Skeletal muscle tissue (tissue), 4 donors: Measurements from ENCODE around the gene LRRC14B. TPM values are rescaled to one million over a fixed set of nuclear protein-coding genes. Genes with fewer than 3 reads are reported as not detected.

Experiments
- H3K27ac ChIP-seq: one replicate; pipeline ENCODE4 v1.7.0; 2013; ENCODE audit warnings: mild to moderate bottlenecking, low read depth, low read length, inconsistent platforms
- H3K27me3 ChIP-seq, 3 donors: one replicate each; pipeline ENCODE4 v1.7.0; 2013; ENCODE audit warnings: low read length in 3 of 3; ENCODE audit not compliant: control insufficient read depth in 3 of 3, insufficient read depth in 3 of 3
- H3K36me3 ChIP-seq, 3 donors: one replicate each; pipeline ENCODE4 v1.7.0; 2013; ENCODE audit warnings: low read length in 3 of 3; ENCODE audit not compliant: control insufficient read depth in 3 of 3, insufficient read depth in 3 of 3
- H3K4me1 ChIP-seq, 3 donors: one replicate each; pipeline ENCODE4 v1.7.0; 2013; ENCODE audit warnings: low read length in 3 of 3, mild to moderate bottlenecking in 3 of 3; ENCODE audit not compliant: control insufficient read depth in 3 of 3, insufficient read depth in 3 of 3
- H3K4me3 ChIP-seq, 3 donors: one replicate each; pipeline ENCODE4 v1.7.0; 2013; ENCODE audit warnings: low read length in 3 of 3
- H3K9ac ChIP-seq, 3 donors: one replicate each; pipeline ENCODE4 v1.7.0; 2013; ENCODE audit warnings: low read length in 3 of 3, mild to moderate bottlenecking in 3 of 3, moderate library complexity in 2 of 3, low read depth in 1 of 3
- H3K9me3 ChIP-seq, 3 donors: one replicate each; pipeline ENCODE4 v1.7.0; 2013; ENCODE audit warnings: low read length in 3 of 3; ENCODE audit not compliant: control insufficient read depth in 3 of 3
- total RNA-seq: library from RNA; depleted of rRNA; stranded (reverse); fragments of >200 nt; gene quantifications from one replicate; pipeline ENCODE4 v1.2.3, GENCODE V29; 2014
- donor health status: Osteomylitis.

LRRC14B gene
- total RNA-seq, 1 donor from 2014 or later, result 19.3 TPM

DNA sequence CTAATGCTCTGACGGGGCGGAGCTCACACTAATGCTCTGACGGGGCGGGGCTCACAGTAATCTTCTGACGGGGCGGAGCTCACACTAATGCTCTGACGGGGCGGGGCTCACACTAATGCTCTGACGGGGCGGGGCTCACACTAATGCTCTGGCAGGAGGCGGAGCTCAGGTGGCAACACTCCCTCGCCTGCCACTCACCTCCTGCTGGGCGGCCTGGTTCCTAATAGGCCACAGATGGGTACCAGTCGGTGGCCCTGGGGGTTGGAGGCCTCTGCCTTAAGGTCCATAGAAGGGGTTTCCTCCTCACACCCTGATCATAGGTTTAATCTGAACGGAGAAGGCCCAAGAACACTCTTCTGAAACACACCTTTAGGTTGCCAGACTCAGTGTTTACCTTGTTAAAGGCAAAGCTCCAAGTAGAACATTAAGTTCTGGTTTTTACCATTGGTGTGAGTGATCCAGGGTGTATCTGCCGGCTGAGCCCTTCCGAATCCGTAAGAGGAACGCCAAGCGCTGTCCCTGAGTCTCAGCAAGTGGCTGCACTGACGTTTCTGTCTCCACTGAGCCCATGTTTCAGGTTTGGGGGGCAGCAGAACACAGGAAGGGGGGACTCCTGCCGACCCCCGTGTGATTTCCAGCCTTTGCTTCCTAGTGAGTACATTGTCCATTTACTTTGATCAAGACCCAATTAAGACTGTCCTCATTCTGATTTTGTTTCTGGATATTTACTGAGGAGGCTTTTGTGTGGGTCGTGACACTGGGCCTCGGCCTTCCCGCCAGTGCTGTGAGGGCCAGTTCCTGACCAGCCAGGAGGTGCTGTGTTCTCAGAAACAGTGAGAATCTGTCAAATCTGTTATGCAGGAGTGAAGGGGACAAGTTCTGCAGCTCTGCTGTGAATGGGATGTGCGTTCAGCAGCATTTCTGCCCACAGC lies 24.6 kb upstream of the LRRC14B start:
- Histone ChIP-seq H3K9me3 (no peaks in the 10 kb centered on the region), H3K36me3 (no peaks in the 10 kb centered on the region), H3K9ac (no peak overlapping the region), H3K4me1 (peaks cover 3 to 7% (median 3%) of the 10 kb centered on the region in 3 donors), H3K27ac (no peak overlapping the region), H3K27me3 (peaks cover 0 to 6% (median 3%) of the 10 kb centered on the region in 3 donors), H3K4me3 (no peak overlapping the region)

GRCh38 chr5:167511-167910 lies 23.8 kb upstream of the LRRC14B start:
- Histone ChIP-seq H3K4me3 (no peak overlapping the region), H3K4me1 (peaks cover 3 to 7% (median 3%) of the 10 kb centered on the region in 3 donors), H3K27me3 (peaks cover 0 to 6% (median 0%) of the 10 kb centered on the region in 3 donors), H3K27ac (no peak overlapping the region), H3K36me3 (no peaks in the 10 kb centered on the region), H3K9me3 (no peaks in the 10 kb centered on the region), H3K9ac (no peak overlapping the region)

- Histone ChIP-seq H3K27me3 (peaks cover 2 to 8% (median 6%) of the 10 kb centered on the region in 3 donors), H3K9ac (no peak overlapping the region), H3K36me3 (no peaks in the 10 kb centered on the region), H3K4me1 (peaks cover 3 to 7% (median 3%) of the 10 kb centered on the region in 3 donors), H3K4me3 (no peak overlapping the region), H3K9me3 (no peaks in the 10 kb centered on the region), H3K27ac (no peak overlapping the region)
These were observed 23.2 kb upstream of the LRRC14B start for GRCh38 chr5:167982-168660.

GRCh38 chr5:169071-169727 lies 22.1 kb upstream of the LRRC14B start:
- no peak overlapping the region for H3K27ac ChIP-seq
- H3K9me3 ChIP-seq, result no peaks in the 10 kb centered on the region
- H3K36me3 ChIP-seq, result no peaks in the 10 kb centered on the region
- peaks cover 3 to 7% (median 3%) of the 10 kb centered on the region in 3 donors for H3K4me1 ChIP-seq
- peaks cover 8 to 13% (median 8%) of the 10 kb centered on the region in 3 donors for H3K27me3 ChIP-seq
- no peak overlapping the region for H3K9ac ChIP-seq
- H3K4me3 ChIP-seq, result peak overlapping the region in 1 of 3 donors; percentile 35

- Histone ChIP-seq H3K9ac (no peak overlapping the region), H3K27ac (no peak overlapping the region), H3K4me3 (no peak overlapping the region)
These were observed 21.6 kb upstream of the LRRC14B start for GRCh38 chr5:169728-170094.

GRCh38 chr5:170971-171800 lies 20.1 kb upstream of the LRRC14B start:
- Histone ChIP-seq H3K4me3 (no peak overlapping the region), H3K36me3 (no peaks in the 10 kb centered on the region), H3K9ac (no peak overlapping the region), H3K4me1 (peaks cover 3 to 7% (median 3%) of the 10 kb centered on the region in 3 donors), H3K27me3 (peaks cover 8 to 13% (median 8%) of the 10 kb centered on the region in 3 donors), H3K9me3 (no peaks in the 10 kb centered on the region), H3K27ac (no peak overlapping the region)

More at GRCh38 chr5:169728-170094, 21.6 kb upstream of the LRRC14B start:
- peaks cover 8 to 13% (median 8%) of the 10 kb centered on the region in 3 donors for H3K27me3 ChIP-seq
- no peaks in the 10 kb centered on the region for H3K9me3 ChIP-seq
- no peaks in the 10 kb centered on the region for H3K36me3 ChIP-seq
- H3K4me1 ChIP-seq, result peaks cover 3 to 7% (median 3%) of the 10 kb centered on the region in 3 donors

DNA sequence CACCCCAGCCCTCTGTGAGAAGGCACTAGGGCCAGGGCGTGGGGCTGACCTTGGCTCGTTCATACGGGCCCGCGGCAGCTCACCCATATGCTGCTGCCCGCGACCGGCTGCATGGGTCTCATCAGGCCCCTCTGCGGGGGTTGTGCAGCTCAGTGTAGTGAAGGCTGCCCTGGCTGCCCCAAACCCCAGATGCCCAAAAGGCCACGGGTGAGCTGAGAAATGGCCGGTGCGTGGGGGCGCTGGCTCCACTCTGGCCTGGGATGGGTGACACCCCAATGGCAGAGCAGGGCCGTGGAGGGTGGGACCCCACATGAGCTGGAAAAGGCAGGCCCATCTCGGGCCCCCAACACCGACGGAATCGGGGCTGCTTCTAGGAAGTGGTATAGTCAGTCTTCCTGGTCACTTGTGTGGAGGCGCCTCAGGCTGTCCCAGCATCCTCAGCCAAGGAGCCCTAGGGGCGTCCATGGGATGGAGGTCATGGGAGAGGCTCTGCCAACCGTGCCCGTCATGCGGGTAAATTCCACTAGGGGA lies 19.4 kb upstream of the LRRC14B start:
- Histone ChIP-seq H3K4me1 (peaks cover 3 to 7% (median 3%) of the 10 kb centered on the region in 3 donors), H3K27ac (no peak overlapping the region), H3K9me3 (no peaks in the 10 kb centered on the region), H3K9ac (no peak overlapping the region), H3K36me3 (no peaks in the 10 kb centered on the region), H3K4me3 (no peak overlapping the region), H3K27me3 (peaks cover 8 to 13% (median 8%) of the 10 kb centered on the region in 3 donors)

DNA sequence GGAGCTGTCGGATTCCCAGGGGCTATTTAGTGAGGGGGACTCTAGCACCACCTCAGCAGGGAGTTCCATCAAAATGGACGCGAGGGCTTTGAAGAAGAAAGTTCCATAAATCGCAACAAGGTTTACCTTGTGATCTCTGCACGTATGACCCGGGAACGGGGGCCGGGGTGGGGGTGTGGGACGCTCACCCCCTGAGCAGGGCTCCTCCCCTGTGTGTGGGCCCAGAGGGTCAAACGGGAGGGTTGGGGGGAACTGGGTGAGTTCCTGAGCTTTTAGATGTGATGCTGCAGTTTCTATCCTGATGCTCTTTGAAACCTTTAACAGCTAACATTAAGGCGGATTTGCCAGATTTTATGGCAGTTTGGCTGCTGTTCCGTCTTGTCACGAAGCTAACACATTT lies 18.9 kb upstream of the LRRC14B start:
- H3K4me1 ChIP-seq, result peaks cover 3 to 7% (median 3%) of the 10 kb centered on the region in 3 donors
- no peak overlapping the region for H3K9ac ChIP-seq
- H3K36me3 ChIP-seq, result no peaks in the 10 kb centered on the region
- H3K27ac ChIP-seq, result no peak overlapping the region
- peaks cover 8 to 13% (median 8%) of the 10 kb centered on the region in 3 donors for H3K27me3 ChIP-seq
- H3K9me3 ChIP-seq, result no peaks in the 10 kb centered on the region
- no peak overlapping the region for H3K4me3 ChIP-seq

DNA sequence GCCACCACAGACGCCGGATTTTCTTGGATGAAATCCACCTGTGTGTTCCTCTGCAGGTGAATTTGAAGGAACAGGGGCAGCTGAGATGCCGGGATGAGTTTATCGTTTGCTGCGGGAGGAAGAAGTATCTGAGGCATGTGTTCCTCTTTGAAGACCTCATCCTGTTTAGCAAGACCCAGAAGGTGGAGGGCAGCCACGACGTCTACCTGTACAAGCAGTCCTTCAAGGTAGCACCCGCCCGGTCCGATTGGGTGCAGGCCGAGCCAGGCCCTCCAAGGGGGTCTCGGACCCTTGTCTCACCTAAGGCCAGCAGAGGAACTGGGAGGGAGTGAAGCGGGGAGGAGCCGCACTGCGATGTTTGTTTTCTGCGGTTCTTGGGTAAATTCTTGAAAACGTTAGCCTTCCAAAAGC lies 18.4 kb upstream of the LRRC14B start:
- Histone ChIP-seq H3K36me3 (no peaks in the 10 kb centered on the region), H3K27me3 (peaks cover 8 to 13% (median 8%) of the 10 kb centered on the region in 3 donors), H3K9ac (no peak overlapping the region), H3K4me1 (peaks cover 3 to 7% (median 3%) of the 10 kb centered on the region in 3 donors), H3K4me3 (no peak overlapping the region), H3K27ac (no peak overlapping the region), H3K9me3 (no peaks in the 10 kb centered on the region)
